Neural progenitor cell (in vitro differentiated cells): Measurements from ENCODE around the gene C13orf42. TPM values are rescaled to one million over a fixed set of nuclear protein-coding genes. Genes with fewer than 3 reads are reported as not detected.
A peak's percentile ranks its signal among the peaks of the same experiment; 100 is the strongest.

ENCODE experiments used
- DNase-seq: peaks from one replicate; pipeline ENCODE4 v3.0.0-alpha.2; 2016; ENCODE audit warnings: low spot score
- H2AFZ ChIP-seq: fragments of 200-600 bp; sonication (generic); replicated peaks from 2 replicates; pipeline ENCODE4 v1.6.1; 2016; ENCODE audit warnings: antibody characterized with exemption
- H3F3A ChIP-seq: fragments of 200-600 bp; sonication (generic); 2 replicates; pipeline ENCODE4 v1.6.1; 2016; ENCODE audit warnings: antibody characterized with exemption, low read depth
- H3K27ac ChIP-seq: fragments of 200-600 bp; sonication (generic); 2 replicates; pipeline ENCODE4 v1.5.1; 2016; ENCODE audit warnings: mild to moderate bottlenecking
- H3K27me3 ChIP-seq: fragments of 200-600 bp; sonication (generic); 2 replicates; pipeline ENCODE4 v1.6.1; 2016; ENCODE audit warnings: mild to moderate bottlenecking, moderate library complexity
- H3K36me3 ChIP-seq: fragments of 200-600 bp; sonication (generic); 2 replicates; pipeline ENCODE4 v1.5.1; 2016
- H3K4me1 ChIP-seq: fragments of 200-600 bp; sonication (generic); 2 replicates; pipeline ENCODE4 v1.6.1; 2016; ENCODE audit warnings: mixed run types
- H3K4me2 ChIP-seq: fragments of 200-600 bp; sonication (generic); 2 replicates; pipeline ENCODE4 v1.6.1; 2016
- H3K4me3 ChIP-seq: fragments of 200-600 bp; sonication (generic); 2 replicates; pipeline ENCODE4 v1.5.1; 2016
- H3K79me2 ChIP-seq: fragments of 200-600 bp; sonication (generic); 2 replicates; pipeline ENCODE4 v1.6.1; 2016; ENCODE audit warnings: low read depth
- H3K9ac ChIP-seq: fragments of 200-600 bp; sonication (generic); 2 replicates; pipeline ENCODE4 v1.6.1; 2016
- H3K9me3 ChIP-seq: fragments of 200-600 bp; sonication (generic); 2 replicates; pipeline ENCODE4 v1.5.1; 2016; ENCODE audit warnings: low read depth
- H4K20me1 ChIP-seq: fragments of 200-600 bp; sonication (generic); 2 replicates; pipeline ENCODE4 v1.6.1; 2016; ENCODE audit warnings: low read depth
- H3K27ac Mint-ChIP-seq: 3 replicates; pipeline ENCODE4 v1.8.0; 2021; ENCODE audit warnings: mixed read lengths
- H3K27me3 Mint-ChIP-seq: 2 replicates; pipeline ENCODE4 v1.8.0; 2022; ENCODE audit warnings: low read depth, mild to moderate bottlenecking, inconsistent platforms, moderate library complexity, mixed read lengths; ENCODE audit not compliant: insufficient read depth
- H3K36me3 Mint-ChIP-seq: 3 replicates; pipeline ENCODE4 v1.8.0; 2021; ENCODE audit warnings: mixed read lengths
- H3K4me1 Mint-ChIP-seq: 3 replicates; pipeline ENCODE4 v1.8.0; 2021; ENCODE audit warnings: mixed read lengths
- H3K4me3 Mint-ChIP-seq: 3 replicates; pipeline ENCODE4 v1.8.0; 2021; ENCODE audit warnings: mild to moderate bottlenecking, moderate library complexity, mixed read lengths
- H3K9me3 Mint-ChIP-seq: 3 replicates; pipeline ENCODE4 v1.8.0; 2020; ENCODE audit warnings: mixed read lengths
- CTCF ChIP-seq: fragments of 200-600 bp; sonication (generic); IDR thresholded peaks from 2 replicates; pipeline ENCODE4 v1.5.1; 2017; ENCODE audit warnings: antibody characterized with exemption, mild to moderate bottlenecking
- EZH2 ChIP-seq: fragments of 200-600 bp; sonication (generic); IDR thresholded peaks from 2 replicates; pipeline ENCODE4 v1.6.1; 2017; ENCODE audit warnings: antibody characterized with exemption, mild to moderate bottlenecking, moderate library complexity
- EZH2phosphoT487 ChIP-seq: fragments of 200-600 bp; sonication (generic); IDR thresholded peaks from 2 replicates; pipeline ENCODE4 v1.6.1; 2017; ENCODE audit warnings: antibody characterized with exemption
- total RNA-seq: library from RNA; depleted of rRNA; stranded (reverse); fragments of >200 nt; gene quantifications from 2 replicates; pipeline ENCODE4 v1.2.3, GENCODE V29; 2015; ENCODE audit warnings: low replicate concordance

The C13orf42 gene
- total RNA-seq, 1 donor from 2014 or later = 0.65 TPM

- Mint-ChIP-seq H3K27me3 (peaks cover 7% of the 10 kb centered on the region), H3K9me3 (peaks cover 11% of the 10 kb centered on the region), H3K36me3 (no peaks in the 10 kb centered on the region), H3K4me3 (no peak overlapping the region), H3K4me1 (peaks cover 20% of the 10 kb centered on the region), H3K27ac (no peak overlapping the region)
- Histone ChIP-seq H3F3A (no peaks in the 10 kb centered on the region), H3K36me3 (no peaks in the 10 kb centered on the region), H3K27ac (no peak overlapping the region), H3K9ac (no peak overlapping the region), H3K4me1 (no peaks in the 10 kb centered on the region), H3K9me3 (no peaks in the 10 kb centered on the region), H3K27me3 (no peaks in the 10 kb centered on the region), H3K4me3 (no peak overlapping the region), H3K4me2 (no peak overlapping the region), H2AFZ (no peak overlapping the region), H3K79me2 (no peaks in the 10 kb centered on the region), H4K20me1 (no peaks in the 10 kb centered on the region)
- TF ChIP-seq CTCF = no peak
- no peak for TF ChIP-seq EZH2phosphoT487
- TF ChIP-seq EZH2 = no peak
- no peak for DNase-seq
Measured at GRCh38 chr13:51071493-51071892, 39.6 kb downstream of the C13orf42 start.

DNA sequence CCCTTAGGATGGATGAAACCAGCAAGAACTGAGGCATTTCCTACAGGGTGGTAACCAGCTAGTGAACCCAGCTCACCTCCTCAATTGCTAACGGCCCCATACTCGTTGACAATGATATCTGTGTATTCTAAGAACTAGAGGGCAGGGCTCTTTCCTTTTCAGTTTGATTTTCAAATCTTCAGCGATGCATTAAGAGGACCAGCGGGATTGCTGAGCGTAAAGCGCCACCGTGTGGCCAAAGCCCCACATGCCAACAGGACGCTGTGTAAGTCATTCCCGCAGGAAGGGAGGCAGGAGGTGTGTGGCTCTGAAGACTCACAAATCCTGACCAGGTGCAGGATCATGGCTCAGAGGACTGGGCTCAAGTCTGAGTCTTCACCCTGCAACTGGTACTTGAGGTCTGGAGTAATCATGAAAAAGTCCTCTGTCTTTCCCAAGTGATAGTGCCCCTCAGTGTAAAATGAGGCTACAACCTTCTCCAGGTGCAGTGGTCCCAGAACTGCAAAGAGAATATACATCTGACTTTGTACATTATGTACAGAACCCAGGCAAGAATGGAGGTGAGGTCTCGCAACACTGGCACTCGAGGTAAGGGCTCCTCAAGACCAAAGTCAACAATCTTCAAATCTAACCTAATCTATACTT, 40.9 kb downstream of the C13orf42 start:
- no peaks in the 10 kb centered on the region for H3K9me3 Mint-ChIP-seq

GRCh38 chr13:51068501-51068900, 42.6 kb downstream of the C13orf42 start:
- TF ChIP-seq CTCF (no peak), EZH2phosphoT487 (no peak), EZH2 (no peak)
- Mint-ChIP-seq H3K36me3 (no peaks in the 10 kb centered on the region), H3K4me3 (no peak overlapping the region), H3K27ac (no peak overlapping the region), H3K4me1 (peaks cover 26% of the 10 kb centered on the region), H3K27me3 (peaks cover 8% of the 10 kb centered on the region), H3K9me3 (no peaks in the 10 kb centered on the region)
- H3K4me2 ChIP-seq = no peak overlapping the region
- no peaks in the 10 kb centered on the region for H3K36me3 ChIP-seq
- H3K79me2 ChIP-seq = no peaks in the 10 kb centered on the region
- H4K20me1 ChIP-seq = no peaks in the 10 kb centered on the region
- no peaks in the 10 kb centered on the region for H3K4me1 ChIP-seq
- H2AFZ ChIP-seq = no peak overlapping the region
- H3F3A ChIP-seq = no peaks in the 10 kb centered on the region
- H3K9me3 ChIP-seq = no peaks in the 10 kb centered on the region
- H3K27me3 ChIP-seq = no peaks in the 10 kb centered on the region
- H3K9ac ChIP-seq = no peak overlapping the region
- H3K4me3 ChIP-seq = no peak overlapping the region
- no peak overlapping the region for H3K27ac ChIP-seq
- DNase-seq = no peak

More for the DNA sequence above, 40.9 kb downstream of the C13orf42 start:
- no peak overlapping the region for H3K4me3 ChIP-seq
- no peaks in the 10 kb centered on the region for H3K36me3 Mint-ChIP-seq
- H3K4me1 Mint-ChIP-seq = peaks cover 22% of the 10 kb centered on the region
- H3K27ac ChIP-seq = no peak overlapping the region
- peaks cover 6% of the 10 kb centered on the region for H3K27me3 Mint-ChIP-seq
- H3K27me3 ChIP-seq = no peaks in the 10 kb centered on the region
- no peak overlapping the region for H3K4me2 ChIP-seq
- no peaks in the 10 kb centered on the region for H3F3A ChIP-seq
- no peaks in the 10 kb centered on the region for H3K36me3 ChIP-seq
- no peaks in the 10 kb centered on the region for H3K4me1 ChIP-seq
- H3K9me3 ChIP-seq = no peaks in the 10 kb centered on the region
- no peak overlapping the region for H3K4me3 Mint-ChIP-seq
- TF ChIP-seq EZH2phosphoT487 = no peak
- TF ChIP-seq CTCF = peak; percentile 99
- H3K27ac Mint-ChIP-seq = no peak overlapping the region
- peak; percentile 91 for DNase-seq
- no peaks in the 10 kb centered on the region for H4K20me1 ChIP-seq
- H3K9ac ChIP-seq = no peak overlapping the region
- peak overlapping the region; percentile 68 for H2AFZ ChIP-seq
- no peaks in the 10 kb centered on the region for H3K79me2 ChIP-seq
